ENCODE measurements around the gene JAG2.

JAG2 gene

GRCh38 chr14:105092171-105093037, 76.2 kb downstream of the JAG2 start:
- DNase-seq (ENCODE audit: low read depth in 2 of 2): no peak

GRCh38 chr14:105091517-105092170, 76.9 kb downstream of the JAG2 start:
- no peak for DNase-seq (ENCODE audit: low read depth in 2 of 2)

GRCh38 chr14:105091054-105091516, 77.5 kb downstream of the JAG2 start:
- DNase-seq (ENCODE audit: low read depth in 2 of 2): no peak
